ENCODE measurements around the gene KIAA1217.

- no peak for TF ChIP-seq POLR2A (IDR thresholded peaks at IDR 0.05)
- peak in 2 of 3 experiments; percentile 32 to 38 for TF ChIP-seq CTCF (IDR thresholded peaks at IDR 0.05)
Measured at GRCh38 chr10:24552346-24553016, 343.5 kb downstream of the KIAA1217 start.
